Upper lobe of left lung (tissue), 4 donors: ENCODE measurements around the gene PDGFC.

Experiments
- POLR2AphosphoS5 ChIP-seq, 2 donors: sonication (generic); formaldehyde crosslinking; IDR thresholded peaks; one replicate each; pipeline ENCODE4 v1.5.1; 2017; ENCODE audit warnings: antibody characterized with exemption in 2 of 2
- TF ChIP-seq, protein P1 (sequence below), 6 experiments: fragments of 450-650 bp in 4 of 6; fragments of 200-600 bp in 2 of 6; sonication (generic) in 2 of 6; IDR thresholded peaks; one replicate each; pipeline ENCODE4 v1.5.1; 2016 to 2019; ENCODE audit warnings: antibody characterized with exemption in 6 of 6

- TF ChIP-seq, protein P1, sequence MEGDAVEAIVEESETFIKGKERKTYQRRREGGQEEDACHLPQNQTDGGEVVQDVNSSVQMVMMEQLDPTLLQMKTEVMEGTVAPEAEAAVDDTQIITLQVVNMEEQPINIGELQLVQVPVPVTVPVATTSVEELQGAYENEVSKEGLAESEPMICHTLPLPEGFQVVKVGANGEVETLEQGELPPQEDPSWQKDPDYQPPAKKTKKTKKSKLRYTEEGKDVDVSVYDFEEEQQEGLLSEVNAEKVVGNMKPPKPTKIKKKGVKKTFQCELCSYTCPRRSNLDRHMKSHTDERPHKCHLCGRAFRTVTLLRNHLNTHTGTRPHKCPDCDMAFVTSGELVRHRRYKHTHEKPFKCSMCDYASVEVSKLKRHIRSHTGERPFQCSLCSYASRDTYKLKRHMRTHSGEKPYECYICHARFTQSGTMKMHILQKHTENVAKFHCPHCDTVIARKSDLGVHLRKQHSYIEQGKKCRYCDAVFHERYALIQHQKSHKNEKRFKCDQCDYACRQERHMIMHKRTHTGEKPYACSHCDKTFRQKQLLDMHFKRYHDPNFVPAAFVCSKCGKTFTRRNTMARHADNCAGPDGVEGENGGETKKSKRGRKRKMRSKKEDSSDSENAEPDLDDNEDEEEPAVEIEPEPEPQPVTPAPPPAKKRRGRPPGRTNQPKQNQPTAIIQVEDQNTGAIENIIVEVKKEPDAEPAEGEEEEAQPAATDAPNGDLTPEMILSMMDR (IDR thresholded peaks at IDR 0.05) = no peak
- no peak for TF ChIP-seq POLR2AphosphoS5 (IDR thresholded peaks at IDR 0.05)
Observed at GRCh38 chr4:156949373-156949814, 22.2 kb downstream of the PDGFC start.
